ENCODE measurements around the gene EPB41L4B.

EPB41L4B gene

DNA sequence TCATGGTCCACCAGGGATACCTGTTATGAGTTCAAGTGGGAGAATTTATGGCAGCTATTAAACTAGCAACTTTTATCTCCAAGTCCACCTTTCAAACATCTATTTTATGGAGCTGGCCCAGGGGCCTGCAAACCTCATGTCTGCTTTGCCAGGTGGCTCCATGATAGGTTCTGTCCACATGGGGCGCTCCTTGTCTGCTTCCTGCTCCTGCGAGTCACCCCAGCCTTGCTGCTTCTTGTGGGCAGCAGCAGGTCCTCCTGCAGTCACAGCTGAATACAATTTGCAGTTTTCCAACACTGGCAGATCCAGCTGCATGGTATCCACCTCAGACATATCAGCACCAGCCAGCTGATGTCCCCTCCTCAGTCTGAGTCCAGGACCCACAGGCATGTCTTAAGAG is 114.2 kb downstream of the EPB41L4B start:
- DNase-seq (ENCODE audit: low spot score), result no peak
- H3K4me3 ChIP-seq, result no peak overlapping the region
- no peak overlapping the region for H3K27ac ChIP-seq
- TF ChIP-seq, protein P1, sequence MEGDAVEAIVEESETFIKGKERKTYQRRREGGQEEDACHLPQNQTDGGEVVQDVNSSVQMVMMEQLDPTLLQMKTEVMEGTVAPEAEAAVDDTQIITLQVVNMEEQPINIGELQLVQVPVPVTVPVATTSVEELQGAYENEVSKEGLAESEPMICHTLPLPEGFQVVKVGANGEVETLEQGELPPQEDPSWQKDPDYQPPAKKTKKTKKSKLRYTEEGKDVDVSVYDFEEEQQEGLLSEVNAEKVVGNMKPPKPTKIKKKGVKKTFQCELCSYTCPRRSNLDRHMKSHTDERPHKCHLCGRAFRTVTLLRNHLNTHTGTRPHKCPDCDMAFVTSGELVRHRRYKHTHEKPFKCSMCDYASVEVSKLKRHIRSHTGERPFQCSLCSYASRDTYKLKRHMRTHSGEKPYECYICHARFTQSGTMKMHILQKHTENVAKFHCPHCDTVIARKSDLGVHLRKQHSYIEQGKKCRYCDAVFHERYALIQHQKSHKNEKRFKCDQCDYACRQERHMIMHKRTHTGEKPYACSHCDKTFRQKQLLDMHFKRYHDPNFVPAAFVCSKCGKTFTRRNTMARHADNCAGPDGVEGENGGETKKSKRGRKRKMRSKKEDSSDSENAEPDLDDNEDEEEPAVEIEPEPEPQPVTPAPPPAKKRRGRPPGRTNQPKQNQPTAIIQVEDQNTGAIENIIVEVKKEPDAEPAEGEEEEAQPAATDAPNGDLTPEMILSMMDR (IDR thresholded peaks at IDR 0.05), result no peak

DNA sequence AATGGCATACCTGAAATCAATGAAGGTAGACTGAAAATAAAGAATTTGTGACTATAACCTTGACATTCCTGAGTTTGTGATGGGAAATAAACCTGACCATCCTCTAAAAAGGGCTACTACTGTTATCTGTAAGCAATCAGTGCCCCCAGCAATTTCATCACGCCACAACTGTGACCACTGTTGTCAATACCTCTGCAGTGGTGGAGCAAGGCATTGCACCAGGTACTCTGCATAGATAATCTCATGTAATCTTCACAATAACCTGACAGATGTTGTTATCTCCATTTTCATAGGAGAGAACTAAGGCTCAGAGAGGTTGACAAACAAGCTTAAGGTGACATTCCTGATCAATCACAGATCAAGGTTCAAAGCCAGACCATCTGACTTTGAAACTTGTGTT is 115.3 kb downstream of the EPB41L4B start:
- Histone ChIP-seq H3K27ac (no peak overlapping the region), H3K4me3 (no peak overlapping the region)
- DNase-seq (ENCODE audit: low spot score), result no peak
- TF ChIP-seq, protein P1 (IDR thresholded peaks at IDR 0.05), result no peak

DNA sequence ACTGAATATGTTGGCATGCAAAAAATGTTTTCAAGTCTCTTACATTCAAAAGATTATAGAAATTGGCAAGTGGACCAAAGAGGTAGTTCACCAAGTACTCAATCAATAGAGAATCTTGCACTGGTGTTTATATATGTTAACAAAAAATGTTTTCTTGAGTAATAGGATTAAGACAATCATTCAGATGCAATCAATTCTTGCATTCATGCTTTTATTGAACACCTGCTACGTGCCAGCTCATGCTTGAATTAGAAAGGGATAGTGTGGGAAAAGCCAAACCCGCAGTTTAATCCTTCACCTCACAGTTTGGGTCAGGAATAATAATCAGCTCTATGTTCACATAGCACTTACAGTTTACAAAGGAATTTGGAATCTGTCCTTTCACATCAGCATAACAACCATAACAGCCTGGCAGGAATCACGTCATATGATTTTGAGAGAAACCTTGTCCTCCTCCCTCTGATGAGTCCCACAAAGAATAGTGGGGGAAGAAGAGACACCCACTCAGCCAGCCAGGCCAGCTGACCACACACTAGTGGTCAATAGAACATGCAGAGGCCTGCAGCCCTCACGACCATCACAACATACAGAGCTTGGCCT is 117.0 kb downstream of the EPB41L4B start:
- no peak overlapping the region for H3K4me3 ChIP-seq
- no peak for DNase-seq (ENCODE audit: low spot score)
- H3K27ac ChIP-seq, result no peak overlapping the region
- TF ChIP-seq, protein P1 (IDR thresholded peaks at IDR 0.05), result no peak

DNA sequence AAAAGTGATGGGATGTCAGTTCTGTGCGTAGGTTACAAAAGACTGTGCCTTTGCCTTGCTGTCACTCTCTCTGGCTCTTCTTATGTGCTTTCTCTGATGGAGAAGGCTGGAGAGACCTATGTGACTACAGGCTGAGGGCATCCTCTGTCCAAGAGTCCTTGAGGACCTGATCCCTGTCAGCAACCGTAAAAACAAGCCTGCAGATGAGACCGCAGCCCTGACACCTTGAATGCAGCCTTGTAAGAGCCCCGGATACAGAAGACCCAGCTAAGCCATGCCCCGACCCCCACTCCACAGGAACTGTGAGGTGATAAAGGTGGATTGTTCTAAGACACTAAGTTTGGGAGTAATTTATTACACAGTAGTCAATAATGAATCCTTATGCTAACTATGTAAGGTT is 121.2 kb downstream of the EPB41L4B start:
- Histone ChIP-seq H3K4me3 (no peak overlapping the region), H3K27ac (no peak overlapping the region)
- no peak for DNase-seq (ENCODE audit: low spot score)

DNA sequence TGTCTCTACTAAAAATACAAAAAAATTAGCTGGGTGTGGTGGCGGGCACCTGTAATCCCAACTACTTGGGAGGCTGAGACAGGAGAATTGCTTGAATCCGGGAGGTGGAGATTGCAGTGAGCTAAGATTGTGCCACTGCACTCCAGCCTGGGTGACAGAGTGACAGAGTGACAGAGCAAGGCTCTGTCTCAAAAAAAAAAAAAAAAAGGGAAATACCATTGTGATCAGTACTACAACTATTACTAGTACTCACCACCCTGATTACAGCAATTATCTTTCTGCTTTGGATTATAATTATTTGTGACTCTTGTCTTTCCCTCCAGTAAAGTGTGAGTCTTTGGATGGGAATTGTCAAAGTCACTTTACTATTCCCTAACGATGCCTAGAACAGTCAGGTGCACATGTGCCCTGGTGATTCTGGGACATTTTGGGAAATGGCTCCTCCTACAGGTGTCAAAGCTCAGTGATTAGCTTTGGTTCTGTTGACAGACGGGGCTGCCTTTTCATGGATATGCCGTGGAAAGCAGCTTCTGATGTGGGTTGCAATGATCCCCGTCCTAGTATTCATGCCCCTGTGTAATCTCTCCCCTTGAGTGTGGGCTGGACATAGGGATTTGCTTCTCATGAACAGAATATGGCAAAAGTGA is 122.0 kb downstream of the EPB41L4B start:
- TF ChIP-seq, protein P1 (IDR thresholded peaks at IDR 0.05), result no peak
- H3K27ac ChIP-seq, result no peak overlapping the region
- no peak overlapping the region for H3K4me3 ChIP-seq
- DNase-seq (ENCODE audit: low spot score), result no peak

More for the DNA sequence above, 121.2 kb downstream of the EPB41L4B start:
- TF ChIP-seq, protein P1 (IDR thresholded peaks at IDR 0.05), result no peak

DNA sequence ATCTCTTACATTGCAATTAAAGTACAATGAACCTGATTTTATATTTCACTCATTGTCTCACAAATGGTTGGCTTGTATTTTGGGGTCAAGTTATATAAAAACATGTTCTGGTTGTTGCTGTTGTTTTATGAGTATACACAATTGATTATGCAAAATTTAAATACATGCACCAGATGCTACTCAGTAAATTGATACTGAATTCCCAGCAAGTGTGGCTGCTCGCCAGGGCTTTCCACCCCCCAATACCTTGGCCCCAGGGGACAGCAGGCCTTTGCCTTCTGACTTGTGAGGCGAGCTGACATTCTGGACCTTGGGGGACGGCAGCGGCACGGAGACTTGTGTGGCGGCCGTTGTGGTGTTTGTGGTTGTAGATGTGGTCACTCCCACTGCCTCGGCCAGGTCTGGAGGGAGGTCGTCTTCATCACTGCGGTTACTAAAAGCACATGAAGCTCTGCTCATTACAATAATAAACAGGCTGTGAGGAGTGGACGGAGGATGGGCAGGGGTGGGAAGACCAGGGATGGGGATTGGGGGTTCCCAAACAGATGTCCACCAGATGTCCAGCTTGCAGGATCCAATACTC is 126.8 kb downstream of the EPB41L4B start:
- no peak overlapping the region for H3K27ac ChIP-seq
- TF ChIP-seq, protein P1 (IDR thresholded peaks at IDR 0.05), result no peak
- H3K4me3 ChIP-seq, result no peak overlapping the region
- DNase-seq (ENCODE audit: low spot score), result no peak
